NCI-H2081 (cell line): ENCODE data around the gene PALS1.
A peak's percentile ranks its signal among the peaks of the same experiment; 100 is the strongest.

ENCODE experiments used
- DNase-seq, 2 experiments: peaks; one replicate each; lab custom pipeline; 2025; lab: John Stamatoyannopoulos, UW

The PALS1 gene

GRCh38 chr14:67241411-67242167, at the start of gene PALS1:
Gene PALS1, plus strand, starts transcription at chr14:67241435. Its CDS starts 37,736 bp downstream, at chr14:67279171.
- DNase-seq: peak in 1 of 2 experiments; percentile 56

- DNase-seq: no peak
These were observed 49.4 kb upstream of the PALS1 start for GRCh38 chr14:67191768-67192290.

- no peak for DNase-seq
These were observed 48.9 kb upstream of the PALS1 start for GRCh38 chr14:67192366-67192765.

- no peak for DNase-seq
These were observed 46.0 kb upstream of the PALS1 start for GRCh38 chr14:67195279-67195678.

GRCh38 chr14:67199016-67199415, 42.2 kb upstream of the PALS1 start:
- DNase-seq: no peak

GRCh38 chr14:67207810-67208209, 33.4 kb upstream of the PALS1 start:
- DNase-seq: no peak

- no peak for DNase-seq
These were observed 23.1 kb upstream of the PALS1 start for GRCh38 chr14:67218126-67218525.

GRCh38 chr14:67221248-67221981, 19.8 kb upstream of the PALS1 start:
- DNase-seq: no peak

GRCh38 chr14:67221982-67222328, 19.3 kb upstream of the PALS1 start:
- no peak for DNase-seq

GRCh38 chr14:67225523-67225922, 15.7 kb upstream of the PALS1 start:
- no peak for DNase-seq

- no peak for DNase-seq
These were observed 12.8 kb upstream of the PALS1 start for GRCh38 chr14:67228325-67228984.

- no peak for DNase-seq
These were observed 9.2 kb upstream of the PALS1 start for GRCh38 chr14:67232066-67232465.

- DNase-seq: no peak
These were observed 8.6 kb upstream of the PALS1 start for GRCh38 chr14:67232621-67233020.

GRCh38 chr14:67237591-67237990, 3.6 kb upstream of the PALS1 start:
- no peak for DNase-seq

GRCh38 chr14:67239582-67239981, 1.7 kb upstream of the PALS1 start:
- no peak for DNase-seq

GRCh38 chr14:67240168-67240932, 885 bp upstream of the PALS1 start:
- DNase-seq: peak; percentile 21 to 26

- peak; percentile 95 to 97 for DNase-seq
These were observed 241 bp upstream of the PALS1 start for GRCh38 chr14:67240978-67241410.

GRCh38 chr14:67242168-67242420, 859 bp downstream of the PALS1 start:
- no peak for DNase-seq

GRCh38 chr14:67245104-67245503, 3.9 kb downstream of the PALS1 start:
- DNase-seq: no peak

GRCh38 chr14:67251573-67252226, 10.5 kb downstream of the PALS1 start:
- no peak for DNase-seq

- DNase-seq: no peak
These were observed 11.9 kb downstream of the PALS1 start for GRCh38 chr14:67253076-67253635.
